ENCODE measurements around the gene PSD2. TPM values are rescaled to one million over a fixed set of nuclear protein-coding genes. Genes with fewer than 3 reads are reported as not detected.

PSD2 gene
- total RNA-seq, 4 donors from 2014 or later: 0.30 to 0.76 TPM; not detected in 2

- TF ChIP-seq POLR2A (IDR thresholded peaks at IDR 0.05) (no peak), CTCF (IDR thresholded peaks at IDR 0.05) (no peak)
- H3K4me1 ChIP-seq: no peaks in the 10 kb centered on the region
- H3K36me3 ChIP-seq: no peaks in the 10 kb centered on the region
- no peak for DNase-seq
- no peaks in the 10 kb centered on the region for H3K27me3 ChIP-seq
- no peak overlapping the region for H3K4me3 ChIP-seq
- no peaks in the 10 kb centered on the region for H3K9me3 ChIP-seq
- intact Hi-C loops (cut with DNase I; ENCODE audit: low total_unique reads): no loop called here
- H3K27ac ChIP-seq: no peak overlapping the region
These were observed 37.9 kb downstream of the PSD2 start for GRCh38 chr5:139833525-139833924.

- no peaks in the 10 kb centered on the region for H3K4me1 ChIP-seq
- H3K27ac ChIP-seq: no peak overlapping the region
- H3K4me3 ChIP-seq: no peak overlapping the region
- no peaks in the 10 kb centered on the region for H3K27me3 ChIP-seq
- no peaks in the 10 kb centered on the region for H3K36me3 ChIP-seq
- no peaks in the 10 kb centered on the region for H3K9me3 ChIP-seq
- DNase-seq: no peak
- TF ChIP-seq POLR2A (IDR thresholded peaks at IDR 0.05) (no peak), CTCF (IDR thresholded peaks at IDR 0.05) (no peak)
- intact Hi-C loops (cut with DNase I; ENCODE audit: low total_unique reads): no loop called here
These were observed 40.0 kb downstream of the PSD2 start for GRCh38 chr5:139835656-139836055.

GRCh38 chr5:139836469-139837208 lies 41.0 kb downstream of the PSD2 start:
- Histone ChIP-seq H3K4me1 (no peaks in the 10 kb centered on the region), H3K27me3 (no peaks in the 10 kb centered on the region), H3K9me3 (no peaks in the 10 kb centered on the region), H3K36me3 (no peaks in the 10 kb centered on the region), H3K4me3 (no peak overlapping the region), H3K27ac (no peak overlapping the region)
- TF ChIP-seq POLR2A (IDR thresholded peaks at IDR 0.05) (no peak), CTCF (IDR thresholded peaks at IDR 0.05) (no peak)
- intact Hi-C loops (cut with DNase I; ENCODE audit: low total_unique reads): no loop called here
- no peak for DNase-seq

- Histone ChIP-seq H3K36me3 (no peaks in the 10 kb centered on the region), H3K27ac (no peak overlapping the region), H3K27me3 (no peaks in the 10 kb centered on the region), H3K4me3 (no peak overlapping the region), H3K4me1 (no peaks in the 10 kb centered on the region), H3K9me3 (no peaks in the 10 kb centered on the region)
- intact Hi-C loops (cut with DNase I; ENCODE audit: low total_unique reads): no loop called here
- TF ChIP-seq POLR2A (IDR thresholded peaks at IDR 0.05): no peak
- TF ChIP-seq CTCF (IDR thresholded peaks at IDR 0.05): no peak
- no peak for DNase-seq
These were observed 42.2 kb downstream of the PSD2 start for GRCh38 chr5:139837711-139838380.
